IMR-90 (cell line): ENCODE measurements around the gene MRGPRF. TPM values are rescaled to one million over a fixed set of nuclear protein-coding genes. Genes with fewer than 3 reads are reported as not detected.

Experiments used
- ATAC-seq: fragments of 200-7000 bp; cut with Tn5 transposase; 2 replicates; pipeline ENCODE4 v1.9.1; 2020; ENCODE audit warnings: low read depth, mild to moderate bottlenecking, moderate library complexity
- BruUV-seq: library from RNA; stranded (reverse); fragments of 400-500 nt; replicated peaks from 2 replicates; lab custom pipeline; 2021; lab: Mats Ljungman, UMichigan
- CTCF ChIA-PET: fragments of 300-600 bp; formaldehyde crosslinking; extraction: SDS; loops from one replicate; lab custom pipeline; 2021; ENCODE audit warnings: antibody characterized with exemption; lab: Yijun Ruan, JAX
- POLR2A ChIA-PET: fragments of 300-600 bp; sonication (Branson Sonifier 250); formaldehyde crosslinking; loops from one replicate; lab custom pipeline; 2022; ENCODE audit warnings: antibody characterized with exemption; ENCODE audit not compliant: unreplicated experiment; lab: Charles Lee
- DNase-seq: peaks from one replicate; pipeline ENCODE4 v3.0.0; 2013
- H2AFZ ChIP-seq: replicated peaks from 2 replicates; pipeline ENCODE3; 2013; ENCODE audit warnings: low read length, mild to moderate bottlenecking; ENCODE audit not compliant: poor library complexity
- H2AK5ac ChIP-seq: 2 replicates; pipeline ENCODE4 v1.6.1; 2013; ENCODE audit warnings: low read depth, low read length, inconsistent platforms
- H2AK9ac ChIP-seq: replicated peaks from 2 replicates; pipeline ENCODE3; 2013; ENCODE audit warnings: mild to moderate bottlenecking, low read depth, low read length, moderate library complexity; ENCODE audit not compliant: poor library complexity
- H2BK120ac ChIP-seq: 2 replicates; pipeline ENCODE4 v1.6.1; 2013; ENCODE audit warnings: low read depth, low read length, inconsistent platforms
- H2BK15ac ChIP-seq: 3 replicates; pipeline ENCODE4 v1.6.1; 2013; ENCODE audit warnings: low read depth, low read length, inconsistent platforms
- H2BK20ac ChIP-seq: 2 replicates; pipeline ENCODE4 v1.6.1; 2013; ENCODE audit warnings: low read depth, mild to moderate bottlenecking, inconsistent platforms, low read length, moderate library complexity
- H2BK5ac ChIP-seq: 2 replicates; pipeline ENCODE4 v1.6.1; 2013; ENCODE audit warnings: mild to moderate bottlenecking, low read depth, low read length, inconsistent platforms; ENCODE audit not compliant: poor library complexity, severe bottlenecking
- H3K14ac ChIP-seq: replicated peaks from 2 replicates; pipeline ENCODE4 v1.6.1; 2013; ENCODE audit warnings: low read depth, low read length, inconsistent platforms
- H3K18ac ChIP-seq: 2 replicates; pipeline ENCODE4 v1.6.1; 2013; ENCODE audit warnings: low read depth, low read length, control low read depth
- H3K23ac ChIP-seq: 2 replicates; pipeline ENCODE4 v1.6.1; 2013; ENCODE audit warnings: low read depth, low read length, inconsistent platforms
- H3K27ac ChIP-seq: 2 replicates; pipeline ENCODE4 v1.5.1; 2013; ENCODE audit warnings: mild to moderate bottlenecking, control low read depth, low read length; ENCODE audit not compliant: insufficient read depth
- H3K27me3 ChIP-seq: 2 replicates; pipeline ENCODE4 v1.6.1; 2013; ENCODE audit warnings: low read length; ENCODE audit not compliant: control insufficient read depth, insufficient read depth
- H3K36me3 ChIP-seq: 2 replicates; pipeline ENCODE4 v1.6.1; 2013; ENCODE audit warnings: low read length, mixed read lengths; ENCODE audit not compliant: control insufficient read depth, insufficient read depth
- H3K4ac ChIP-seq: 2 replicates; pipeline ENCODE4 v1.6.1; 2013; ENCODE audit warnings: low read depth, low read length, inconsistent platforms
- H3K4me1 ChIP-seq: 2 replicates; pipeline ENCODE4 v1.6.1; 2013; ENCODE audit warnings: low read length, mixed read lengths; ENCODE audit not compliant: control insufficient read depth, insufficient read depth
- H3K4me2 ChIP-seq: 2 replicates; pipeline ENCODE4 v1.6.1; 2013; ENCODE audit warnings: low read depth, mild to moderate bottlenecking, control low read depth, low read length, moderate library complexity
- H3K4me3 ChIP-seq: 2 replicates; pipeline ENCODE4 v1.5.1; 2013; ENCODE audit warnings: low read depth, mild to moderate bottlenecking, control low read depth, low read length, moderate library complexity; ENCODE audit not compliant: insufficient read depth
- H3K56ac ChIP-seq: 2 replicates; pipeline ENCODE4 v1.6.1; 2013; ENCODE audit warnings: low read length, inconsistent platforms; ENCODE audit not compliant: insufficient read depth; ENCODE audit errors: extremely low read depth
- H3K79me1 ChIP-seq, 2 experiments: 2 replicates each; pipeline ENCODE4 v1.6.1; 2013; ENCODE audit warnings: low read length in 2 of 2, inconsistent platforms in 1 of 2, low read depth in 1 of 2
- H3K9ac ChIP-seq: 2 replicates; pipeline ENCODE4 v1.6.1; 2013; ENCODE audit warnings: low read depth, low read length, control low read depth
- H3K9me1 ChIP-seq: 2 replicates; pipeline ENCODE4 v1.6.1; 2013; ENCODE audit warnings: low read length, inconsistent platforms; ENCODE audit not compliant: insufficient read depth
- H3K9me3 ChIP-seq: 2 replicates; pipeline ENCODE4 v1.6.1; 2013; ENCODE audit warnings: low read length; ENCODE audit not compliant: control insufficient read depth, insufficient read depth
- H4K20me1 ChIP-seq: 2 replicates; pipeline ENCODE4 v1.6.1; 2013; ENCODE audit warnings: low read length, inconsistent platforms; ENCODE audit not compliant: insufficient read depth
- H4K5ac ChIP-seq: 2 replicates; pipeline ENCODE4 v1.6.1; 2013; ENCODE audit warnings: mild to moderate bottlenecking, low read depth, low read length, control low read depth
- H4K8ac ChIP-seq, 2 experiments: 2 replicates each; pipeline ENCODE4 v1.6.1; 2013; ENCODE audit warnings: low read depth in 2 of 2, low read length in 2 of 2, control low read depth in 1 of 2, inconsistent platforms in 1 of 2
- H4K91ac ChIP-seq: 2 replicates; pipeline ENCODE4 v1.6.1; 2013; ENCODE audit warnings: low read depth, low read length, inconsistent platforms; ENCODE audit not compliant: insufficient read depth
- ELK1 ChIP-seq: fragments of 150-350 bp; IDR thresholded peaks from 2 replicates; pipeline ENCODE4 v1.6.1; 2016; ENCODE audit warnings: low read depth, mild to moderate bottlenecking, low read length, moderate library complexity, borderline replicate concordance
- MAFK ChIP-seq: IDR thresholded peaks from 2 replicates; pipeline ENCODE4 v1.6.1; 2012; ENCODE audit warnings: low read depth, low read length, improper control_type of control experiment
- MAZ ChIP-seq: IDR thresholded peaks from 2 replicates; pipeline ENCODE4 v1.6.1; 2012; ENCODE audit warnings: low read depth, mild to moderate bottlenecking, low read length, improper control_type of control experiment, moderate library complexity, borderline replicate concordance
- MXI1 ChIP-seq: IDR thresholded peaks from 2 replicates; pipeline ENCODE4 v1.6.1; 2012; ENCODE audit warnings: low read depth, mild to moderate bottlenecking, low read length, moderate library complexity, borderline replicate concordance
- RAD21 ChIP-seq: IDR thresholded peaks from 2 replicates; pipeline ENCODE4 v1.6.1; 2012; ENCODE audit warnings: low read length, improper control_type of control experiment
- RFX5 ChIP-seq: IDR thresholded peaks from 2 replicates; pipeline ENCODE4 v1.8.0; 2012; ENCODE audit warnings: low read depth, mild to moderate bottlenecking, low read length, moderate library complexity
- SMC3 ChIP-seq: fragments of 150-350 bp; IDR thresholded peaks from 2 replicates; pipeline ENCODE4 v1.6.1; 2016; ENCODE audit warnings: low read depth, mild to moderate bottlenecking, antibody characterized with exemption, low read length, moderate library complexity
- WGBS, 2 experiments: methylation state at CpG; one replicate each; pipeline versions ENCODE4 v1.1.5 to v1.1.7; 2013; ENCODE audit warnings: missing lambda C conversion rate in 2 of 2; ENCODE audit not compliant: insufficient read length in 1 of 2; ENCODE audit errors: extremely low coverage in 2 of 2; 5-methylcytosine and 5-hydroxymethylcytosine counted together
- dilution Hi-C: fragments of 300-500 bp; cut with HindIII; formaldehyde crosslinking; loops from one replicate; pipeline ENCODE4 v1.14.3; 2018; ENCODE audit warnings: low sequenced_read_pairs; ENCODE audit not compliant: unreplicated experiment
- in situ Hi-C: fragments of 300-500 bp; cut with MboI; formaldehyde crosslinking; loops from 3 replicates; pipeline ENCODE4 v1.14.3; 2019; ENCODE audit warnings: low sequenced_read_pairs, inconsistent platforms, mixed read lengths
- intact Hi-C: fragments of 100-400 bp; cut with micrococcal nuclease; formaldehyde crosslinking; loops from 2 replicates; pipeline ENCODE4 v1.10.0; 2022
- polyA plus RNA-seq, 3 experiments: library from polyadenylated mRNA; depleted of rRNA; stranded (reverse); fragments of >200 nt; gene quantifications; 2 replicates each; pipeline ENCODE4 v1.2.3, GENCODE V29; 2012; ENCODE audit warnings: low replicate concordance in 1 of 3
- total RNA-seq: library from RNA; depleted of rRNA; stranded (reverse); fragments of >200 nt; gene quantifications from 2 replicates; pipeline ENCODE4 v1.2.3, GENCODE V29; 2012
- TF ChIP-seq, protein P1 (sequence below): conservative IDR thresholded peaks from 2 replicates; pipeline ENCODE4 v1.5.1; 2012; ENCODE audit warnings: mild to moderate bottlenecking, low read depth, low read length, improper control_type of control experiment

The MRGPRF gene
- total and polyA plus RNA-seq, 2 of the 4 experiments (the other 2 are of a cell fraction), result 6.3 to 28.8 TPM

- no peak for TF ChIP-seq RFX5
Measured at GRCh38 chr11:68959465-68960293, 53.4 kb downstream of the MRGPRF start (continued).

DNA sequence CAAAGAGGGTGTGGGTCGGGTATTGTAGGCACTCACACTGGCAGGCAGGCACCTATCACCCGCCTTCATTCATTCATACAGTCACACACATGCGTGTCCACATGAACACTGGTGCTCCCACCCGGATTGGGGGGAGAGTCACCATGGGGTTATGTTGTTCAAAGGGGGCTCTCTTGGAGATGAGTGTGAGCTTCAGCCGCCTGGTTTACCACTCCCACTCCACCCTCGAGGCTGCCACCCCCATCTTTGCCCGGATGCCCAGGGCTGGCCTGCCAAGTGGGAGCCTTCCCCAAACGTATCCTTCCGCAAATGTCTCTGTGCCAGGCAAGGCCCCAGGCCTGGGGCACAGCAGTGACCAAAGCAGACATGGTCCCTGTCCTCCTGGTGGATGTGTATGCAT, 54.8 kb downstream of the MRGPRF start:
- Histone ChIP-seq H3K79me1 (no peaks in the 10 kb centered on the region), H3K18ac (no peak overlapping the region), H3K9ac (no peak overlapping the region), H2BK5ac (no peak overlapping the region), H2AK5ac (no peak overlapping the region), H3K4me1 (no peaks in the 10 kb centered on the region), H4K5ac (no peak overlapping the region), H3K9me3 (no peaks in the 10 kb centered on the region), H4K20me1 (no peaks in the 10 kb centered on the region), H4K8ac (no peak overlapping the region), H3K27me3 (peaks cover 7% of the 10 kb centered on the region), H3K4me2 (no peak overlapping the region), H2BK120ac (no peak overlapping the region), H3K23ac (no peak overlapping the region), H3K4me3 (no peak overlapping the region), H2BK15ac (no peak overlapping the region), H4K91ac (no peak overlapping the region), H3K14ac (no peak overlapping the region), H3K36me3 (no peaks in the 10 kb centered on the region), H3K9me1 (no peaks in the 10 kb centered on the region), H3K27ac (no peak overlapping the region), H3K56ac (no peak overlapping the region), H3K4ac (no peak overlapping the region), H2AFZ (no peak overlapping the region), H2AK9ac (no peak overlapping the region), H2BK20ac (no peak overlapping the region)
- ChIA-PET POLR2A (no interaction called here), CTCF (no interaction called here)
- ATAC-seq (no peak), DNase-seq (no peak)
- no TSS peak for BruUV-seq
- TF ChIP-seq MXI1, result no peak
- TF ChIP-seq MAFK, result no peak
- no peak for TF ChIP-seq ELK1
- no peak for TF ChIP-seq RAD21
- TF ChIP-seq RFX5, result no peak
- TF ChIP-seq, protein P1, sequence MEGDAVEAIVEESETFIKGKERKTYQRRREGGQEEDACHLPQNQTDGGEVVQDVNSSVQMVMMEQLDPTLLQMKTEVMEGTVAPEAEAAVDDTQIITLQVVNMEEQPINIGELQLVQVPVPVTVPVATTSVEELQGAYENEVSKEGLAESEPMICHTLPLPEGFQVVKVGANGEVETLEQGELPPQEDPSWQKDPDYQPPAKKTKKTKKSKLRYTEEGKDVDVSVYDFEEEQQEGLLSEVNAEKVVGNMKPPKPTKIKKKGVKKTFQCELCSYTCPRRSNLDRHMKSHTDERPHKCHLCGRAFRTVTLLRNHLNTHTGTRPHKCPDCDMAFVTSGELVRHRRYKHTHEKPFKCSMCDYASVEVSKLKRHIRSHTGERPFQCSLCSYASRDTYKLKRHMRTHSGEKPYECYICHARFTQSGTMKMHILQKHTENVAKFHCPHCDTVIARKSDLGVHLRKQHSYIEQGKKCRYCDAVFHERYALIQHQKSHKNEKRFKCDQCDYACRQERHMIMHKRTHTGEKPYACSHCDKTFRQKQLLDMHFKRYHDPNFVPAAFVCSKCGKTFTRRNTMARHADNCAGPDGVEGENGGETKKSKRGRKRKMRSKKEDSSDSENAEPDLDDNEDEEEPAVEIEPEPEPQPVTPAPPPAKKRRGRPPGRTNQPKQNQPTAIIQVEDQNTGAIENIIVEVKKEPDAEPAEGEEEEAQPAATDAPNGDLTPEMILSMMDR, result no peak
- TF ChIP-seq SMC3, result no peak
- TF ChIP-seq MAZ, result no peak
- WGBS, 2 experiments, result no CpG with 5 or more reads among the region's 9 CpGs
- in situ Hi-C loops, result no loop called here
- dilution Hi-C loops, result no loop called here
- intact Hi-C loops, result no loop called here
